Karpas-422 (cell line): Measurements from ENCODE around the gene ANKS1A. TPM values are rescaled to one million over a fixed set of nuclear protein-coding genes. Genes with fewer than 3 reads are reported as not detected.
A peak's percentile ranks its signal among the peaks of the same experiment; 100 is the strongest.

Source experiments
- DNase-seq: peaks from one replicate; pipeline ENCODE4 v3.0.0-alpha.2; 2015
- H2AFZ ChIP-seq: fragments of 200-600 bp; sonication (generic); 2 replicates; pipeline ENCODE4 v1.6.1; 2014; ENCODE audit warnings: antibody characterized with exemption, low read length, mixed read lengths
- H3K27ac ChIP-seq: fragments of 200-600 bp; sonication (generic); 2 replicates; pipeline ENCODE4 v1.5.1; 2014; ENCODE audit warnings: mild to moderate bottlenecking, low read length, moderate library complexity
- H3K27me3 ChIP-seq: fragments of 200-600 bp; sonication (generic); 2 replicates; pipeline ENCODE4 v1.6.1; 2014; ENCODE audit warnings: low read length, mixed read lengths
- H3K36me3 ChIP-seq: fragments of 200-600 bp; sonication (generic); 2 replicates; pipeline ENCODE4 v1.6.1; 2014; ENCODE audit warnings: low read length, mixed read lengths; ENCODE audit not compliant: insufficient read depth
- H3K4me1 ChIP-seq: fragments of 200-600 bp; sonication (generic); 2 replicates; pipeline ENCODE4 v1.6.1; 2014; ENCODE audit warnings: mild to moderate bottlenecking, low read length, mixed read lengths
- H3K4me2 ChIP-seq: fragments of 200-600 bp; sonication (generic); 2 replicates; pipeline ENCODE4 v1.6.1; 2014; ENCODE audit warnings: low read length, low read depth, mild to moderate bottlenecking; ENCODE audit not compliant: poor library complexity, severe bottlenecking
- H3K4me3 ChIP-seq: fragments of 200-600 bp; sonication (generic); 2 replicates; pipeline ENCODE4 v1.5.1; 2014; ENCODE audit warnings: mild to moderate bottlenecking, antibody characterized with exemption, low read length, mixed read lengths
- H3K79me2 ChIP-seq: fragments of 200-600 bp; sonication (generic); 2 replicates; pipeline ENCODE4 v1.6.1; 2014; ENCODE audit warnings: mild to moderate bottlenecking, low read length, mixed read lengths
- H3K9ac ChIP-seq: fragments of 200-600 bp; sonication (generic); 2 replicates; pipeline ENCODE4 v1.6.0; 2014; ENCODE audit warnings: low read length
- H3K9me2 ChIP-seq: fragments of 200-600 bp; sonication (generic), shearing (Covaris generic); replicated peaks from 2 replicates; pipeline ENCODE4 v1.6.0; 2014; ENCODE audit warnings: mild to moderate bottlenecking, low read length, moderate library complexity; ENCODE audit not compliant: insufficient read depth
- H3K9me3 ChIP-seq: fragments of 300-700, 200-600 bp; sonication (generic); 2 replicates; pipeline ENCODE4 v1.6.1; 2014; ENCODE audit warnings: low read length, mixed read lengths
- H4K20me1 ChIP-seq: fragments of 200-600 bp; sonication (generic); 2 replicates; pipeline ENCODE4 v1.6.1; 2014; ENCODE audit warnings: mild to moderate bottlenecking, antibody characterized with exemption, low read length, low read depth; ENCODE audit not compliant: insufficient read depth
- total RNA-seq: library from RNA; depleted of rRNA; stranded (reverse); fragments of >200 nt; shearing (Covaris generic); gene quantifications from 2 replicates; pipeline ENCODE4 v1.2.3, GENCODE V29; 2014; ENCODE audit warnings: low replicate concordance

The ANKS1A gene
- total RNA-seq, 1 experiment from 2014 or later = 7.0 TPM

GRCh38 chr6:34973547-34974248 is 84.6 kb downstream of the ANKS1A start:
- Histone ChIP-seq H3K36me3 (no peaks in the 10 kb centered on the region), H3K4me2 (no peak overlapping the region), H3K4me3 (no peak overlapping the region), H3K4me1 (no peaks in the 10 kb centered on the region), H4K20me1 (no peaks in the 10 kb centered on the region), H3K9ac (no peak overlapping the region), H2AFZ (no peak overlapping the region), H3K79me2 (no peaks in the 10 kb centered on the region), H3K9me3 (no peaks in the 10 kb centered on the region), H3K27ac (no peak overlapping the region), H3K9me2 (no peaks in the 10 kb centered on the region), H3K27me3 (no peaks in the 10 kb centered on the region)
- DNase-seq = peak; percentile 48

GRCh38 chr6:34974249-34974642 is 85.2 kb downstream of the ANKS1A start:
- H3K9me3 ChIP-seq = no peaks in the 10 kb centered on the region
- no peaks in the 10 kb centered on the region for H3K4me1 ChIP-seq
- no peak overlapping the region for H3K9ac ChIP-seq
- no peak overlapping the region for H3K27ac ChIP-seq
- no peaks in the 10 kb centered on the region for H3K79me2 ChIP-seq
- H2AFZ ChIP-seq = no peak overlapping the region
- no peaks in the 10 kb centered on the region for H3K9me2 ChIP-seq
- DNase-seq = no peak
- no peaks in the 10 kb centered on the region for H3K27me3 ChIP-seq
- H3K36me3 ChIP-seq = no peaks in the 10 kb centered on the region
- H3K4me2 ChIP-seq = no peak overlapping the region
- H3K4me3 ChIP-seq = no peak overlapping the region
- no peaks in the 10 kb centered on the region for H4K20me1 ChIP-seq

GRCh38 chr6:34976239-34976638 is 87.2 kb downstream of the ANKS1A start:
- H4K20me1 ChIP-seq = no peaks in the 10 kb centered on the region
- no peaks in the 10 kb centered on the region for H3K27me3 ChIP-seq
- DNase-seq = no peak
- H3K79me2 ChIP-seq = no peaks in the 10 kb centered on the region
- no peak overlapping the region for H3K9ac ChIP-seq
- H3K36me3 ChIP-seq = no peaks in the 10 kb centered on the region
- H3K4me3 ChIP-seq = no peak overlapping the region
- H3K9me2 ChIP-seq = no peaks in the 10 kb centered on the region
- H3K27ac ChIP-seq = no peak overlapping the region
- H3K4me2 ChIP-seq = no peak overlapping the region
- peaks cover 2% of the 10 kb centered on the region; the same call in 1 of the 2 replicates for H3K4me1 ChIP-seq
- H2AFZ ChIP-seq = no peak overlapping the region
- H3K9me3 ChIP-seq = no peaks in the 10 kb centered on the region

- no peak for DNase-seq
- H3K9ac ChIP-seq = no peak overlapping the region
- no peak overlapping the region for H3K4me3 ChIP-seq
- H3K9me3 ChIP-seq = no peaks in the 10 kb centered on the region
- no peak overlapping the region for H3K27ac ChIP-seq
- no peaks in the 10 kb centered on the region for H3K9me2 ChIP-seq
- no peaks in the 10 kb centered on the region for H4K20me1 ChIP-seq
- H3K4me1 ChIP-seq = peaks cover 12% of the 10 kb centered on the region; the same call in 1 of the 2 replicates
- no peak overlapping the region for H2AFZ ChIP-seq
- no peaks in the 10 kb centered on the region for H3K79me2 ChIP-seq
- H3K27me3 ChIP-seq = no peaks in the 10 kb centered on the region
- H3K36me3 ChIP-seq = no peaks in the 10 kb centered on the region
- H3K4me2 ChIP-seq = no peak overlapping the region
Observed at GRCh38 chr6:34979218-34979617, 90.2 kb downstream of the ANKS1A start.

GRCh38 chr6:34979994-34980393 is 90.9 kb downstream of the ANKS1A start:
- peaks cover 12% of the 10 kb centered on the region; the same call in 1 of the 2 replicates for H3K4me1 ChIP-seq
- no peaks in the 10 kb centered on the region for H3K79me2 ChIP-seq
- no peaks in the 10 kb centered on the region for H3K27me3 ChIP-seq
- H2AFZ ChIP-seq = no peak overlapping the region
- no peaks in the 10 kb centered on the region for H3K36me3 ChIP-seq
- no peak overlapping the region for H3K9ac ChIP-seq
- no peak overlapping the region for H3K27ac ChIP-seq
- no peak for DNase-seq
- no peak overlapping the region for H3K4me3 ChIP-seq
- no peaks in the 10 kb centered on the region for H3K9me3 ChIP-seq
- no peak overlapping the region for H3K4me2 ChIP-seq
- no peaks in the 10 kb centered on the region for H3K9me2 ChIP-seq
- no peaks in the 10 kb centered on the region for H4K20me1 ChIP-seq

- Histone ChIP-seq H2AFZ (no peak overlapping the region), H4K20me1 (no peaks in the 10 kb centered on the region), H3K9me3 (no peaks in the 10 kb centered on the region), H3K27ac (no peak overlapping the region), H3K79me2 (no peaks in the 10 kb centered on the region), H3K4me3 (no peak overlapping the region), H3K9me2 (no peaks in the 10 kb centered on the region), H3K36me3 (no peaks in the 10 kb centered on the region), H3K9ac (no peak overlapping the region), H3K4me2 (no peak overlapping the region), H3K4me1 (peaks cover 12% of the 10 kb centered on the region; the same call in 1 of the 2 replicates), H3K27me3 (no peaks in the 10 kb centered on the region)
- DNase-seq = no peak
Observed at GRCh38 chr6:34981366-34981765, 92.3 kb downstream of the ANKS1A start.

- Histone ChIP-seq H3K9ac (no peak overlapping the region), H3K4me1 (peaks cover 12% of the 10 kb centered on the region; the same call in 1 of the 2 replicates), H3K79me2 (no peaks in the 10 kb centered on the region), H3K36me3 (no peaks in the 10 kb centered on the region; the same call in 1 of the 2 replicates), H3K9me3 (no peaks in the 10 kb centered on the region), H3K4me3 (no peak overlapping the region), H3K27me3 (no peaks in the 10 kb centered on the region), H3K27ac (no peak overlapping the region), H4K20me1 (no peaks in the 10 kb centered on the region), H3K4me2 (no peak overlapping the region), H3K9me2 (no peaks in the 10 kb centered on the region), H2AFZ (no peak overlapping the region)
- DNase-seq = no peak
Observed at GRCh38 chr6:34981951-34982350, 92.9 kb downstream of the ANKS1A start.

- Histone ChIP-seq H3K79me2 (no peaks in the 10 kb centered on the region), H3K9ac (no peak overlapping the region), H2AFZ (no peak overlapping the region), H4K20me1 (no peaks in the 10 kb centered on the region), H3K4me3 (no peak overlapping the region), H3K36me3 (no peaks in the 10 kb centered on the region; the same call in 1 of the 2 replicates), H3K4me1 (peaks cover 12% of the 10 kb centered on the region; the same call in 1 of the 2 replicates), H3K9me3 (no peaks in the 10 kb centered on the region), H3K4me2 (no peak overlapping the region), H3K27me3 (no peaks in the 10 kb centered on the region), H3K9me2 (no peaks in the 10 kb centered on the region), H3K27ac (no peak overlapping the region)
- DNase-seq = peak; percentile 66
Observed at GRCh38 chr6:34982424-34982852, 93.4 kb downstream of the ANKS1A start.
